Measurements from ENCODE around the gene SETBP1.

SETBP1 gene

GRCh38 chr18:44912740-44913478 is 232.2 kb downstream of the SETBP1 start:
- no peak for DNase-seq

- no peak for DNase-seq
These were observed 233.3 kb downstream of the SETBP1 start for GRCh38 chr18:44914028-44914427.

- DNase-seq = no peak
These were observed 234.5 kb downstream of the SETBP1 start for GRCh38 chr18:44915213-44915612.

- no peak for DNase-seq
These were observed 235.0 kb downstream of the SETBP1 start for GRCh38 chr18:44915661-44916060.

- DNase-seq = no peak
These were observed 235.9 kb downstream of the SETBP1 start for GRCh38 chr18:44916429-44917207.

- DNase-seq = no peak
These were observed 236.8 kb downstream of the SETBP1 start for GRCh38 chr18:44917216-44918141.

GRCh38 chr18:44918142-44918476 is 237.4 kb downstream of the SETBP1 start:
- no peak for DNase-seq

GRCh38 chr18:44920441-44920840 is 239.8 kb downstream of the SETBP1 start:
- DNase-seq = no peak

- DNase-seq = no peak
These were observed 241.3 kb downstream of the SETBP1 start for GRCh38 chr18:44921974-44922373.

GRCh38 chr18:44922968-44923367 is 242.3 kb downstream of the SETBP1 start:
- DNase-seq = no peak

- DNase-seq = no peak
These were observed 244.3 kb downstream of the SETBP1 start for GRCh38 chr18:44924785-44925499.

GRCh38 chr18:44927127-44927849 is 246.6 kb downstream of the SETBP1 start:
- no peak for DNase-seq

GRCh38 chr18:44934901-44935300 is 254.2 kb downstream of the SETBP1 start:
- no peak for DNase-seq

- no peak for DNase-seq
These were observed 254.8 kb downstream of the SETBP1 start for GRCh38 chr18:44935455-44935854.

- no peak for DNase-seq
These were observed 255.8 kb downstream of the SETBP1 start for GRCh38 chr18:44936485-44936884.

- no peak for DNase-seq
These were observed 257.5 kb downstream of the SETBP1 start for GRCh38 chr18:44937960-44938719.

GRCh38 chr18:44938720-44939665 is 258.3 kb downstream of the SETBP1 start:
- DNase-seq = no peak

- no peak for DNase-seq
These were observed 260.8 kb downstream of the SETBP1 start for GRCh38 chr18:44941516-44941915.

GRCh38 chr18:44942073-44942472 is 261.4 kb downstream of the SETBP1 start:
- no peak for DNase-seq

- no peak for DNase-seq
These were observed 262.7 kb downstream of the SETBP1 start for GRCh38 chr18:44943311-44943881.
